DND-41 (cell line): ENCODE measurements around the gene GPN3.
A peak's percentile ranks its signal among the peaks of the same experiment; 100 is the strongest.

Source experiments
- EZH2 ChIP-seq: IDR thresholded peaks from 3 replicates; pipeline ENCODE4 v1.6.1; 2012; ENCODE audit warnings: borderline replicate concordance, low read depth, mild to moderate bottlenecking, moderate library complexity, low read length, inconsistent platforms; ENCODE audit not compliant: severe bottlenecking
- TF ChIP-seq, protein P1 (sequence below): IDR thresholded peaks from 2 replicates; pipeline ENCODE4 v1.5.1; 2012; ENCODE audit warnings: borderline replicate concordance, low read length, moderate library complexity, mild to moderate bottlenecking; ENCODE audit not compliant: poor library complexity, severe bottlenecking; ENCODE audit errors: extremely low read depth

DNA sequence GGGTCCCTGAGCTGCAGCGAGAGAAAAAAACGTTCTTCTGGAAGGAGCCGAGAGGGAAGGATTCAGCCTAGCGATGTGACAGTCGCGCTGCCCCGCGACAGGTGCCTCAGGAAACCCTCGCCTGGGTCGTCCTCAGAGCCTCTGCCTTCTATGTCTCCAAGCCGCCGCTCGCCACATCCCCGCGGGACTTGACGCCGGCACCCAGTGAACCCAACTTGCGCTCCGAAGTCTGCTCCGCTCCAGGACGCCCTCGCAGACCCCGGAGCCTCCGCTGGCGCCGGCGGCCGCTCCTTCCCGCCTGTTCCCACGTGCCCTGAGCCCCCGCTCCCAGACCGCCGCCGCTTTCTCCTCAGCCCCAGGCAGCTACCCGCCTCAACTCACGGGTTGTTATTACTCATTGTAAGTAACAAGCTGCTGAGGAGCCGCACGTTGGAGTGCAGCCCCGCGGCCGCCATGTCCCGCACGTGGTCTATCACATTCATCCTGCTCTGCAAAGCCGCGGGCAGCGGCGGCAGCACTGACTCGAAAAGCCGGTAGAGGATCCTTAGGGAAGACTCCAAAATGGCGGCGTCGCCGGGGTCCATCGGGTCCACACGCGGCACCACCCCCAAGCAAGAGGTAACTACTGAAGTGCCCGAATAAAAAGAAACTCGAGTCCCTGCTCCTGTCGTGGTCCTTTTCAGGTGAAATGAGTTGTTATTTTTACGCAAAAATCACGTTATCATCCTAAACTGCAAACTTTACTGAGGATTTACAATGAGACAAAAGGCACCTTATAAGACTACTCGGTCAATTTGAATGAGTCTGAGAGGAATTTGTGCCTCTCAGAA is 64.7 kb downstream of the GPN3 start, which contains the start of gene ANAPC7:
- TF ChIP-seq, protein P1, sequence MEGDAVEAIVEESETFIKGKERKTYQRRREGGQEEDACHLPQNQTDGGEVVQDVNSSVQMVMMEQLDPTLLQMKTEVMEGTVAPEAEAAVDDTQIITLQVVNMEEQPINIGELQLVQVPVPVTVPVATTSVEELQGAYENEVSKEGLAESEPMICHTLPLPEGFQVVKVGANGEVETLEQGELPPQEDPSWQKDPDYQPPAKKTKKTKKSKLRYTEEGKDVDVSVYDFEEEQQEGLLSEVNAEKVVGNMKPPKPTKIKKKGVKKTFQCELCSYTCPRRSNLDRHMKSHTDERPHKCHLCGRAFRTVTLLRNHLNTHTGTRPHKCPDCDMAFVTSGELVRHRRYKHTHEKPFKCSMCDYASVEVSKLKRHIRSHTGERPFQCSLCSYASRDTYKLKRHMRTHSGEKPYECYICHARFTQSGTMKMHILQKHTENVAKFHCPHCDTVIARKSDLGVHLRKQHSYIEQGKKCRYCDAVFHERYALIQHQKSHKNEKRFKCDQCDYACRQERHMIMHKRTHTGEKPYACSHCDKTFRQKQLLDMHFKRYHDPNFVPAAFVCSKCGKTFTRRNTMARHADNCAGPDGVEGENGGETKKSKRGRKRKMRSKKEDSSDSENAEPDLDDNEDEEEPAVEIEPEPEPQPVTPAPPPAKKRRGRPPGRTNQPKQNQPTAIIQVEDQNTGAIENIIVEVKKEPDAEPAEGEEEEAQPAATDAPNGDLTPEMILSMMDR: peak; percentile 33
- TF ChIP-seq EZH2: no peak
